BJ (cell line): ENCODE measurements around the gene DHRS4. TPM values are rescaled to one million over a fixed set of nuclear protein-coding genes. Genes with fewer than 3 reads are reported as not detected.
"Not testable (repeated sequence)": the region's sequence is repeated elsewhere in the genome, so short reads cannot be mapped to it uniquely, and the experiment has no call there.

Source experiments
- CTCF ChIA-PET: fragments of 350-600 bp; formaldehyde crosslinking; extraction: SDS; loops from one replicate; lab custom pipeline; 2021; ENCODE audit warnings: antibody characterized with exemption, inconsistent platforms; lab: Yijun Ruan, JAX
- POLR2A ChIA-PET: fragments of 300-600 bp; sonication (Branson Sonifier 250); formaldehyde crosslinking; extraction: SDS; loops from one replicate; lab custom pipeline; 2021; ENCODE audit warnings: antibody characterized with exemption; lab: Charles Lee
- DNase-seq: peaks from one replicate; pipeline ENCODE4 v3.0.0-alpha.2; 2011; ENCODE audit warnings: low read depth
- H3K27me3 ChIP-seq: 2 replicates; pipeline ENCODE4 v1.6.0; 2011; ENCODE audit warnings: low read length; ENCODE audit not compliant: control insufficient read depth, insufficient read depth
- H3K36me3 ChIP-seq: 2 replicates; pipeline ENCODE4 v1.5.1; 2011; ENCODE audit warnings: low read length; ENCODE audit not compliant: control insufficient read depth, insufficient read depth
- H3K4me3 ChIP-seq: 2 replicates; pipeline ENCODE4 v1.5.1; 2011; ENCODE audit warnings: low read depth, mild to moderate bottlenecking, control low read depth, low read length
- CTCF ChIP-seq: IDR thresholded peaks from 2 replicates; pipeline ENCODE4 v1.5.1; 2011; ENCODE audit warnings: low read depth, mild to moderate bottlenecking, control low read depth, inconsistent platforms, low read length, moderate library complexity; ENCODE audit not compliant: insufficient read depth
- polyA plus RNA-seq: library from polyadenylated mRNA; depleted of rRNA; stranded (reverse); fragments of >200 nt; gene quantifications from 2 replicates; pipeline ENCODE4 v1.2.3, GENCODE V29; 2011; rRNA removed

DHRS4 gene
- polyA plus RNA-seq, 1 experiment = 24.7 TPM

DNA sequence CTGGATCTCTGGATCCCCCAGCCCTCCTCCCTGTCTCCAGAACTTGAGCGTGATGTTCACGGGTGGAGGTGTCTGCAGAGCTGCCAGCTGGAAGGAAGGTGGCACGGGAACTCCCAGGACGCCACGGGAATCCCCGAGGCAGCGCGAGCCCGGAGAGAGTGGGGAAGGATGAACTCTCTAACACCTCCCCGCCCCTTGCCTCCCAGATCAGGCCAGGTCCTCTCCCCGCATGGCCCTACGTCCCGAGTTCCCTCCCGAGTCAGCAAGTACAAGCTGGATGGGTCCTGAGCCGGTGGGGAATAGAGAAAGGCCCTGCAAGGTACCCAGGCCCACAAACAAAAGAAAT lies 52.9 kb downstream of the DHRS4 start:
- H3K27me3 ChIP-seq, POLR2A ChIA-PET, DNase-seq, CTCF ChIA-PET, H3K36me3 ChIP-seq: not testable (repeated sequence)
- peak overlapping the region; percentile 37 for H3K4me3 ChIP-seq

- CTCF ChIA-PET = interaction anchor here (0.6 to 1.4 kb wide), 3 partner anchors 83 to 425 kb away, joined by 3 to 4 read pairs (median 3); no protein-coding TSS in a partner anchor
- POLR2A ChIA-PET, H3K27me3 ChIP-seq, DNase-seq, H3K36me3 ChIP-seq: not testable (repeated sequence)
- peak overlapping the region; percentile 37 for H3K4me3 ChIP-seq
Observed at GRCh38 chr14:24006817-24007652, 53.5 kb downstream of the DHRS4 start.

GRCh38 chr14:24011051-24011450 lies 57.5 kb downstream of the DHRS4 start:
- CTCF ChIA-PET = interaction anchor here (1.0 kb wide), 1 partner anchor 97 kb away, joined by 4 read pairs; no protein-coding TSS in a partner anchor
- no peak overlapping the region for H3K4me3 ChIP-seq
- POLR2A ChIA-PET = no interaction called here
- no peak for DNase-seq
- H3K36me3 ChIP-seq = no peaks in the 10 kb centered on the region
- H3K27me3 ChIP-seq = no peaks in the 10 kb centered on the region
- TF ChIP-seq CTCF = no peak

- DNase-seq, H3K4me3 ChIP-seq, H3K36me3 ChIP-seq, POLR2A ChIA-PET, H3K27me3 ChIP-seq: not testable (repeated sequence)
- CTCF ChIA-PET = interaction anchor here (1.6 kb wide), 1 partner anchor 78 kb away, joined by 6 read pairs; no protein-coding TSS in a partner anchor
Observed at GRCh38 chr14:24012726-24013273, 59.2 kb downstream of the DHRS4 start.

GRCh38 chr14:24013654-24014514 lies 60.3 kb downstream of the DHRS4 start:
- CTCF ChIA-PET = interaction anchor here (0.7 to 1.6 kb wide), 9 partner anchors 22 to 95 kb away, joined by 3 to 8 read pairs (median 4); partner anchors contain the start of gene PCK2

GRCh38 chr14:24015745-24016144 lies 62.2 kb downstream of the DHRS4 start:
- H3K36me3 ChIP-seq, POLR2A ChIA-PET, H3K27me3 ChIP-seq, H3K4me3 ChIP-seq, DNase-seq: not testable (repeated sequence)
- CTCF ChIA-PET = interaction anchor here (0.7 to 1.6 kb wide), 3 partner anchors 41 to 93 kb away, joined by 3 to 8 read pairs (median 6); partner anchors contain the start of gene PCK2

More at GRCh38 chr14:24013654-24014514, 60.3 kb downstream of the DHRS4 start:
- peak; percentile 4 for DNase-seq
- H3K27me3 ChIP-seq = no peaks in the 10 kb centered on the region
- TF ChIP-seq CTCF = peak; percentile 83
- H3K4me3 ChIP-seq = no peak overlapping the region
- POLR2A ChIA-PET = no interaction called here
- H3K36me3 ChIP-seq = no peaks in the 10 kb centered on the region

Other genes with a start within 250 kb of the DHRS4 start
- gene DHRS4L2, start 35.2 kb downstream of the DHRS4 start, polyA plus RNA-seq = 12.5 and 15.0 TPM in 2 replicates
- gene CARMIL3, start 98.2 kb downstream of the DHRS4 start, polyA plus RNA-seq = 0.02 and 0.04 TPM in 2 replicates
- not detected in 2 replicates for gene CPNE6, start 117.8 kb downstream of the DHRS4 start, polyA plus RNA-seq
- 141 and 227 TPM in 2 replicates for gene PCK2, start 140.5 kb downstream of the DHRS4 start, polyA plus RNA-seq
- gene DCAF11, start 161.0 kb downstream of the DHRS4 start, polyA plus RNA-seq = 41.5 and 50.0 TPM in 2 replicates
- 0.59 and 0.91 TPM in 2 replicates for gene NRL, start 161.2 kb downstream of the DHRS4 start, polyA plus RNA-seq
- gene FITM1, start 176.9 kb downstream of the DHRS4 start, polyA plus RNA-seq = 0.10 and 0.23 TPM in 2 replicates
- 48.9 and 106 TPM in 2 replicates for gene PSME1, start 182.4 kb downstream of the DHRS4 start, polyA plus RNA-seq
- gene EMC9, start 187.8 kb downstream of the DHRS4 start, polyA plus RNA-seq = 6.9 and 13.3 TPM in 2 replicates
- 165 and 178 TPM in 2 replicates for gene PSME2, start 192.8 kb downstream of the DHRS4 start, polyA plus RNA-seq
- gene RNF31, start 193.7 kb downstream of the DHRS4 start, polyA plus RNA-seq = 8.2 and 12.4 TPM in 2 replicates
- gene IRF9, start 207.5 kb downstream of the DHRS4 start, polyA plus RNA-seq = 84.8 and 107 TPM in 2 replicates
- 2.7 and 5.5 TPM in 2 replicates for gene REC8, start 218.3 kb downstream of the DHRS4 start, polyA plus RNA-seq
- gene IPO4, start 235.0 kb downstream of the DHRS4 start, polyA plus RNA-seq = 11.5 and 26.8 TPM in 2 replicates
- 50.5 and 59.2 TPM in 2 replicates for gene TM9SF1, start 241.7 kb downstream of the DHRS4 start, polyA plus RNA-seq